ENCODE results near the gene TPRA1. TPM values are rescaled to one million over a fixed set of nuclear protein-coding genes. Genes with fewer than 3 reads are reported as not detected.

TPRA1 gene
- total RNA-seq, 4 donors from 2014 or later, result 19.9 to 43.1 (median 33.1) TPM

DNA sequence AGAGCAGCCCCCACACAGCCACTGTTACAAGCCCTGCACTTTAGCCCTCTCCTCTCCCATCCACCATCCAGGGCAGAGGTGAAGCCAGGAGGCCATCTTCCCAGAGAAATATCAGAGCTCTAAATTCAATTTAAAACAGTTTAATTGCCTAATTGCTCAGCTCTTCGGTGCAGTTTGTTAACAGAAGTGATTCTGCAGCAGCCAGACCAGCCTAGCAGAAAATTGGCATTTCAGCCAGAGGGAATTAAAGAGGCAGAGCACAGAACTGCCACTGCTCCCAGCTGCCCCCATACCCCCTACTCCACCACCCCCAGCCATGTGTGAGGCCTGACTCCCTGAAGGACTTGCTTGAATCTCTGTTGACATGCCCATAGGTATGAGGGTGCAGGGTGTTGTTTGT, 38.5 kb downstream of the TPRA1 start:
- Histone ChIP-seq H3K36me3 (peaks cover 0 to 4% (median 0%) of the 10 kb centered on the region in 4 donors), H3K9me3 (no peaks in the 10 kb centered on the region), H3K27ac (replicated peaks in 1 of 4) (no peak overlapping the region), H3K4me3 (no peak overlapping the region), H3K27me3 (no peaks in the 10 kb centered on the region), H3K4me1 (peaks cover 11 to 15% (median 13%) of the 10 kb centered on the region in 4 donors)
- TF ChIP-seq, protein P1, sequence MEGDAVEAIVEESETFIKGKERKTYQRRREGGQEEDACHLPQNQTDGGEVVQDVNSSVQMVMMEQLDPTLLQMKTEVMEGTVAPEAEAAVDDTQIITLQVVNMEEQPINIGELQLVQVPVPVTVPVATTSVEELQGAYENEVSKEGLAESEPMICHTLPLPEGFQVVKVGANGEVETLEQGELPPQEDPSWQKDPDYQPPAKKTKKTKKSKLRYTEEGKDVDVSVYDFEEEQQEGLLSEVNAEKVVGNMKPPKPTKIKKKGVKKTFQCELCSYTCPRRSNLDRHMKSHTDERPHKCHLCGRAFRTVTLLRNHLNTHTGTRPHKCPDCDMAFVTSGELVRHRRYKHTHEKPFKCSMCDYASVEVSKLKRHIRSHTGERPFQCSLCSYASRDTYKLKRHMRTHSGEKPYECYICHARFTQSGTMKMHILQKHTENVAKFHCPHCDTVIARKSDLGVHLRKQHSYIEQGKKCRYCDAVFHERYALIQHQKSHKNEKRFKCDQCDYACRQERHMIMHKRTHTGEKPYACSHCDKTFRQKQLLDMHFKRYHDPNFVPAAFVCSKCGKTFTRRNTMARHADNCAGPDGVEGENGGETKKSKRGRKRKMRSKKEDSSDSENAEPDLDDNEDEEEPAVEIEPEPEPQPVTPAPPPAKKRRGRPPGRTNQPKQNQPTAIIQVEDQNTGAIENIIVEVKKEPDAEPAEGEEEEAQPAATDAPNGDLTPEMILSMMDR (IDR thresholded peaks at IDR 0.05), result no peak
- no peak for TF ChIP-seq EP300 (IDR thresholded peaks at IDR 0.05)
- no peak for TF ChIP-seq POLR2A (IDR thresholded peaks at IDR 0.05; ENCODE audit: low read depth)
- no peak for TF ChIP-seq POLR2AphosphoS5 (IDR thresholded peaks at IDR 0.05)
- WGBS, result 67% methylated on average over 1 of the region's 1 CpG
- intact Hi-C loops (cut with DNase I), result no loop called here
- DNase-seq (ENCODE audit: extremely low spot score), result no peak

DNA sequence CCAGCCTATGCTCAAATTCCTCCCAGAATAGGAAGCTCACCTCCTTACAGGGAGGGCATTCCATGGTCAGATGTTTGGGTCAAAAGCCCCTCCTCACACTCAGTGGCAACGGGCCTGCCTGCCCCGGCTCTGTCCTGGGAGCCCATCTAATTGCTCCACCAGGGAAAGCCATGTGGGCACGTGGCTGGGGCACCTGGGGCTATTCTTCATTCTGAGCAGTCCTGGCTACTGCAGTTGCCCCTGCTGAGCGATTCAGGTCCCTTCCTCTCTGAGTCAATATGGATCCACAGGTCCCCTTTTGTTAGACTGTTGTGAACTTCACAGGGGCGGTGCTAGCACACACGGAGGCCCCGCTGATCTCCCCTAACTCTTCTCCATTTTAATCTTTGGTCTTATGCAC, 39.4 kb downstream of the TPRA1 start:
- H3K27ac ChIP-seq (replicated peaks in 1 of 4), result no peak overlapping the region
- H3K4me3 ChIP-seq, result no peak overlapping the region
- H3K9me3 ChIP-seq, result no peaks in the 10 kb centered on the region
- H3K36me3 ChIP-seq, result peaks cover 0 to 4% (median 0%) of the 10 kb centered on the region in 4 donors
- TF ChIP-seq, protein P1 (IDR thresholded peaks at IDR 0.05), result no peak
- TF ChIP-seq POLR2A (IDR thresholded peaks at IDR 0.05; ENCODE audit: low read depth) (no peak), EP300 (IDR thresholded peaks at IDR 0.05) (no peak), POLR2AphosphoS5 (IDR thresholded peaks at IDR 0.05) (no peak)
- DNase-seq (ENCODE audit: extremely low spot score), result no peak
- intact Hi-C loops (cut with DNase I), result no loop called here
- no peaks in the 10 kb centered on the region for H3K27me3 ChIP-seq
- H3K4me1 ChIP-seq, result peaks cover 18 to 21% (median 19%) of the 10 kb centered on the region in 4 donors
- 88% methylated on average over 7 of the region's 7 CpGs for WGBS

DNA sequence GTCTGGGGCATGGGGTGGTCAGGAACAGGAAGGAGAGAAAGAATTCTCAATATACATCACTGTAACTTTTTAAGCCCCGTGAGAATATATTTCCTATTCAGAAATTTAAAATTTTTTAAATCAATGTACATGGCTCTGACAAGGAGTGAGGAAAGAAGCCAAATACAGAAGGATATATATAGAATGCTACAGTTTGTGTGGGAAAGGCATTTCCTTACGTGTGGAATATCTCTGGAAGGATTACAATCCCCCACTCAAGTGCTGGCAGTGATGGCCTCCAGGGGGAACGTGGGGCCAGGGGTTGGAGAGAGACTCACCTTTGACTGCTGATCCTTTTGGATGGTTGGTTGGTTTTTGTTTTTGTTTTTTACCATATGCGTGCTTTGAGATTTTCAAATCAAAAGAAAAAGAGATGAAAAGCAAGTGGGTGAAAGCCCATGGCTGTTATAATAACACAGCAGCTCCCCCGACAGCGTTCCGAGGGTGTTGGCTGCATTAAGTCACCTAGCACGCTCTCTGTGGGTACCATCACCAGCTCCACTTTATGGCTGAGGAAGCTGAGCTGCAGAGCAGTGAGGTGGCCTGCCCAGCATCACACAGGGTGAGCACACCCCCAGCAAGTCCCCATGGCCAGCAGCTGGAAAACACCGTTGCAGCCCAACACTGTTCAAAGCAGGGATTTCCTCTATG, 39.9 kb downstream of the TPRA1 start:
- TF ChIP-seq EP300 (IDR thresholded peaks at IDR 0.05), result no peak
- TF ChIP-seq POLR2AphosphoS5 (IDR thresholded peaks at IDR 0.05), result no peak
- TF ChIP-seq POLR2A (IDR thresholded peaks at IDR 0.05; ENCODE audit: low read depth), result no peak
- TF ChIP-seq, protein P1 (IDR thresholded peaks at IDR 0.05), result no peak
- intact Hi-C loops (cut with DNase I), result no loop called here
- Histone ChIP-seq H3K9me3 (no peaks in the 10 kb centered on the region), H3K4me3 (no peak overlapping the region), H3K27ac (replicated peaks in 1 of 4) (no peak overlapping the region), H3K27me3 (no peaks in the 10 kb centered on the region), H3K4me1 (peaks cover 18 to 21% (median 19%) of the 10 kb centered on the region in 4 donors), H3K36me3 (peaks cover 0 to 2% (median 0%) of the 10 kb centered on the region in 4 donors)
- WGBS, result 70% methylated on average over 9 of the region's 9 CpGs
- DNase-seq (ENCODE audit: extremely low spot score), result no peak

DNA sequence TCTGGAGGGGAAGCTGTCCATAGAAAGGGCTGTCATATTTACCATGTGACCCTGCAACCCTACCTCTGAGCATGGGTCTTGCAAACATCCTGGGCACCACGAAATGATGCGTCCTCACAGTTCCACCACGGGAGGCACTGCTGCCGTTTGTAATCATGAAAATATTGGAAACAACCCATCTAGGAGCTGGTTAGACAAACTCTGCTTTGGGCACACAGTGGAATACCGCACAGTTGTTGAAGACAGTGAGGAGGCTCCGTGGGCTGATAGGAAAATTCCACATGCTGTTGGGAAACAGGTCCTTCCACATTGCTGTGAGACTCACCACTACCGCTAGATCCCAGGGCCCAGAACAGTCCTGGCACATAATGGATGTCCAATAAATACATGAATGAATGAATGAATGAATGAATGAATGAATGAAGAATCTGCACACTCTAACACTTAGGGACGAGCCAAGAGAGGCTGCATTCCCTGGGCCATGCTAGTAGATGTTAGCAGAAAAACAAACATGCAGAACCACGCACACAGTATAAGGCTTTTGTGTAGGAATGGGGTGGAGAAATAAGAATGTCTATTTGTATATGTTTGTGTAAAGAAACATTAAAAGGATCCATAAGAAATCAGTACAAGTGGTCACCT, 40.6 kb downstream of the TPRA1 start:
- WGBS, result 88% methylated on average over 9 of the region's 9 CpGs
- Histone ChIP-seq H3K9me3 (no peaks in the 10 kb centered on the region), H3K27ac (replicated peaks in 1 of 4) (no peak overlapping the region), H3K27me3 (no peaks in the 10 kb centered on the region), H3K4me3 (no peak overlapping the region), H3K36me3 (no peaks in the 10 kb centered on the region), H3K4me1 (peaks cover 18 to 23% (median 19%) of the 10 kb centered on the region in 4 donors)
- TF ChIP-seq, protein P1 (IDR thresholded peaks at IDR 0.05), result no peak
- TF ChIP-seq POLR2AphosphoS5 (IDR thresholded peaks at IDR 0.05) (no peak), EP300 (IDR thresholded peaks at IDR 0.05) (no peak), POLR2A (IDR thresholded peaks at IDR 0.05; ENCODE audit: low read depth) (no peak)
- no peak for DNase-seq (ENCODE audit: extremely low spot score)
- intact Hi-C loops (cut with DNase I), result loop anchor here (5.0 to 10.0 kb wide), 3 partner anchors 565 to 873 kb away; partner anchors contain the start of gene PLXNA1

Data from esophagus muscularis mucosa (tissue), 4 donors.